Measurements from ENCODE around the gene MFF. TPM values are rescaled to one million over a fixed set of nuclear protein-coding genes. Genes with fewer than 3 reads are reported as not detected.

Gene MFF
- total RNA-seq, 1 experiment from 2014 or later, result 83.3 TPM

- TF ChIP-seq CTCF (conservative IDR thresholded peaks at IDR 0.05), result no peak
- H4K20me1 ChIP-seq (ENCODE audit: control insufficient read depth, insufficient read depth, insufficient read length), result no peaks in the 10 kb centered on the region
- H3K23ac ChIP-seq (ENCODE audit: insufficient read length, low read depth, low read length), result no peak overlapping the region
- Mint-ChIP-seq H3K4me1 (peaks cover 1 to 2% of the 10 kb centered on the region in 2 experiments), H3K9me3 (peaks cover 0 to 3% of the 10 kb centered on the region in 2 experiments; a peak in 2 of 5 replicates), H3K27me3 (ENCODE audit: low read depth) (no peaks in the 10 kb centered on the region), H3K4me3 (no peak overlapping the region), H3K27ac (no peak overlapping the region), H3K36me3 (ENCODE audit: insufficient read depth in 1 of 3, low read depth in 3 of 3) (peaks cover 0 to 3% (median 1%) of the 10 kb centered on the region in 3 experiments; a peak in 1 of 7 replicates)
- H4K8ac ChIP-seq (replicated peaks; ENCODE audit: insufficient read length, low read depth, low read length), result no peak overlapping the region
- no peak overlapping the region for H3K9ac ChIP-seq (ENCODE audit: extremely low read depth, insufficient read length, low read length)
- H2BK12ac ChIP-seq (ENCODE audit: insufficient read length, low read depth, low read length), result no peak overlapping the region
- no peak overlapping the region for H3K27ac ChIP-seq (ENCODE audit: insufficient read length, low read depth, low read length)
- no peak for DNase-seq
- H3K4me2 ChIP-seq (ENCODE audit: insufficient read depth, insufficient read length, low read length), result no peak overlapping the region
- H3K4me1 ChIP-seq (ENCODE audit: insufficient read depth, low read length), result no peaks in the 10 kb centered on the region
- H2BK20ac ChIP-seq (ENCODE audit: low read depth, low read length, poor library complexity, severe bottlenecking), result no peak overlapping the region
- H4K91ac ChIP-seq (ENCODE audit: insufficient read length, low read depth, low read length), result no peak overlapping the region
- no peaks in the 10 kb centered on the region for H3K79me1 ChIP-seq (ENCODE audit: insufficient read depth, low read depth, low read length, poor library complexity, severe bottlenecking)
- no peak overlapping the region for H4K5ac ChIP-seq (ENCODE audit: insufficient read length, low read depth, low read length)
- no peak overlapping the region for H2AK5ac ChIP-seq (ENCODE audit: insufficient read length, low read length)
- no peak overlapping the region for H3K4ac ChIP-seq (ENCODE audit: low read depth, low read length)
- no peaks in the 10 kb centered on the region for H3K79me2 ChIP-seq (ENCODE audit: insufficient read depth, low read length)
- no peak overlapping the region for H2BK15ac ChIP-seq (ENCODE audit: low read depth, low read length)
- no peaks in the 10 kb centered on the region for H3K23me2 ChIP-seq (ENCODE audit: insufficient read length, low read depth, low read length, poor library complexity, severe bottlenecking)
- H2AFZ ChIP-seq (ENCODE audit: low read length), result no peak overlapping the region
- no peak overlapping the region for H3K18ac ChIP-seq (ENCODE audit: insufficient read length, low read depth, low read length)
- no CpG with 5 or more reads among the region's 4 CpGs for WGBS (ENCODE audit: extremely low coverage, insufficient read length, low lambda C conversion rate)
- H3K14ac ChIP-seq (ENCODE audit: insufficient read depth, low read length), result no peak overlapping the region
- H2BK120ac ChIP-seq (ENCODE audit: low read depth, low read length, poor library complexity, severe bottlenecking), result no peak overlapping the region
- no peak overlapping the region for H3T11ph ChIP-seq (ENCODE audit: low read length)
- H3K56ac ChIP-seq (ENCODE audit: insufficient read length, low read depth, low read length), result no peak overlapping the region
- H2BK5ac ChIP-seq (ENCODE audit: insufficient read length, low read length), result no peak overlapping the region
- no peaks in the 10 kb centered on the region for H3K9me3 ChIP-seq (ENCODE audit: control insufficient read depth, low read depth, low read length)
- no peaks in the 10 kb centered on the region for H3K27me3 ChIP-seq (ENCODE audit: insufficient read depth, low read length)
These were observed 29.2 kb upstream of the MFF start for GRCh38 chr2:227295806-227296205.
